HG03066 (cell line): ENCODE results near the gene SELENOK.
"Not testable (repeated sequence)": the region's sequence is repeated elsewhere in the genome, so short reads cannot be mapped to it uniquely, and the experiment has no call there.

Experiments
- ATAC-seq: cut with Tn5 transposase; IDR thresholded peaks from one replicate; pipeline ENCODE4 v1.9.1; 2021; ENCODE audit warnings: low read depth; ENCODE audit not compliant: unreplicated experiment

SELENOK gene

DNA sequence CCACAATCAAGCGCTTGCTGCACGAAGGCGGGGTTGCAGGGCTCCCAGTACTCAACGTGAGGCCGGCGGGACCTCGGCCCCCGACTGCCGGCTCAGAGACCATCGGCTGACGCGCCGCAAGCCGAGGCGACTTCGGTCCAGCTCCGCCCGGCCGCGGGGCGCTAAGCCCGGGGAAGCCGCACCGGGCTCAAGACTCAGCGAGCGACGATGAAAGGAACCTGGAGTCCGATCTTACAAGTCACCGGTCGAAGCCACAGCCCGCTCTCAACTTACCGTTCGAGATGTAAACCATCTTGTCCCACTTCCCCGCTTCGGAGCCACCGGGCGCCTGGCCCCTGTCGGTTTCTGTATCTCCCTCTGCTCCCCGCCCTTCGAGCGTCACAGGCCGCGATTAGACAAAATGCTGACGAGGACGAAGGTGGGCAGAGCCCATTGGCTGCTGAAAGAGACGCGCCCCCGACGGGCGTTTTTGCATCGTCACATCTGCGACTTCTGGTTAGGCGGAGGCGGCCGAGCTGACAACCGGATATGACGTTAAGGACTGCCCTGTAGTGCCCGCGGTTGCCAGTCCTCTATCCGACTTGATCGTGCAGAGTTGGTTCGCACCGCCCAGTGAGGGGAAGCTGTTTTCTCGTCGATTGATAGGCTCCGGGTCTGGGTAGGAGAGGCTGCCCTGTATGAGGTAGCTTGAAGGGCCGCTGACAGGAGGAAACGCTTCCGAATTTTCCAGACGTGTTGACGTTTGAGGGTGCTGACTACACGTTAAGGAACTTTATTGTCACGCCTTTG lies at the start of gene SELENOK:
Gene SELENOK, minus strand, starts transcription at position 363 of the 789 bp plus-strand sequence.
- ATAC-seq, result peak; percentile 96

DNA sequence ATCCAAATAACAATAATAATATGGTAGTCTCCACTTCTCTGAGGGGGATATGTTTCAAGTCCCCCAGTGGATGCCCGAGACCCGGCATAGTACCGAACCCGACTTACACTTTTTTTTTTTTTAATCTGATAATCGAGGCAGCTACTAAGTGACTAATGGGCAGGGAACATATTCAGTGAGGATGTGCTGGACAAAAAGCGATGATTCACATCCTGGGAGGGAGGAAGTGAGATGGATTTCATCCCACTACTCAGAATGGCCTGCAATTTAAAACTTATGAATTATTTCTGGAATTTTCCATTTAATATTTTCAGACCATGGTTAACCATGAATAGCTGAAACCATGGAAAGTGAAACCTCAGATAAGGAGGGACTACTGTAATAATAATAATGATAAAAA lies 49.5 kb upstream of the SELENOK start:
- ATAC-seq, result no peak

DNA sequence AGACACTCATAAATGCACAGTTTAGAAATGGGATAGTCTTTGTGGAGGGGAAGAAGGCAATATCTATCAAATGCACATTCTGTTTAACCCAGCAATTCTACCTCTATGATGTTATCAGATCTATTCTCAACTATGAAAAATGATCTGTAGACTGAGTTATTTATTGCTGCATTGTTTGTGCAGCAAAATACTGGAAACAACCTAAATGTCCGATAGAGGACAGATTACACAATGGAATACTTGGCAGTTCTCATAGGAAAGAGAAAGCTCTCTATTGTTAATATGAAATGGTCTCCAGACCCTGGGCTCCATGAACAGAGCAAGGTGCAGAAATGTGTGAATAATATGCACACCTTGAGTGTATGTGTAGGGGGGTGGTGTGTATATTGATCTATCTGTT lies 49.0 kb upstream of the SELENOK start:
- no peak for ATAC-seq

DNA sequence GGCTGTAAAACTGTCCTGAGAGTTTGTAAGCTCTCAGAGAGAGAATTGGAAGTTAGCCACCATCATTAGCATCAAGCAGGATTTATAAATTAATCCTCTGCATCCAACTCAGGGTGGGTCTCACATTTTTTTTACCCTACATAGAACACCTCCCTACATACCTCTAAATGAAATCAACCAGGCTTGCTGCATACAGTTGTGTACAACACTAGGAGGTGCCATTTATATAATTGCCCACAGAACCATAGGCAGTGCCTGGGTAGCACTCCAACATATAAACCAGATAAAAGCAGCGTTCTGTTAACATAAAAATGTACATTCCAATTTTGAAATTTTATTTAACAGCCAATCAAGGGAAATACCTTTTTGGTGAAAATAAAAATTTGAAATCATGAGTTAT lies 48.2 kb upstream of the SELENOK start:
- ATAC-seq, result no peak

DNA sequence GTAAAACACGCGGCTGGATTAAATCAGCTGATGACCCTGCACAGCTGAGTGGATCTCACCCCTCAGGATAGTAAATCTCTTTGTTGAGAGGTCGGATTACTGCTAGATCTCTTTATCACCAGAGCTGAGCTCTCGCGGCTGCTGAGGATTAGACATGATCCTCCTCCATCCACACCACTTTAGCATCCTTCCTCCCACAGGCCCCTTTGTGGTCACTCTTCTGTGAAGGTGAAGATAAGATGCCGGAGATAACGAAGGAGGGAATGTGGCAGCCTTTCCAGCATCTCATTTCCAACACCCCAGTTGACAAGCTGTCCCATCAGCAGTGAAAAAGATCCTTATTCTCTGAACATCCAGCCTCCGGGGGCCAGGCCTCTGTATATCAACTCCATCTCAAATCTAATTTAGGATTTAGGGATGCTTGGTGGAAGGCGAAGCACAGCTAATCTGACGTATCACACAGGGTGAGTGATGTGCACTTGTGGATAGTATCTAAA lies 47.5 kb upstream of the SELENOK start:
- no peak for ATAC-seq

DNA sequence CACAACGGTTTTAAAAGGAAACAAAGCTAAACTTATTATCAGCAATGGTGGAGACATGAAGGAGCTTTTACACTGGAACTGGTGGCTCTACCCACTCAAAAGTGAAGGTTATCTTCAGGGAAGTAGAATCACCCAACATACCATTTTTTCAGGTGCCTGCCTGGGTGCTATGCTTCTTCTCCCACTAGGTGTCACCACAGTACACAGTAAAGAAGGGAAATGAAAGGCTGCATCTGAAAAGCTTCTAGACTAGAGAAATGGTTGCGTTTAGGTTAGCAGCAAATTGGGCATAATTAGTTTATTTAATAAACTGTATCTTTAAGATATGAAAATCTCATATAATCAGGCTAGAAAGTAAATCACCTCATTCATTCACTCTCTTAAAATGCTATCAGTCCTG lies 47.0 kb upstream of the SELENOK start:
- ATAC-seq, result no peak

DNA sequence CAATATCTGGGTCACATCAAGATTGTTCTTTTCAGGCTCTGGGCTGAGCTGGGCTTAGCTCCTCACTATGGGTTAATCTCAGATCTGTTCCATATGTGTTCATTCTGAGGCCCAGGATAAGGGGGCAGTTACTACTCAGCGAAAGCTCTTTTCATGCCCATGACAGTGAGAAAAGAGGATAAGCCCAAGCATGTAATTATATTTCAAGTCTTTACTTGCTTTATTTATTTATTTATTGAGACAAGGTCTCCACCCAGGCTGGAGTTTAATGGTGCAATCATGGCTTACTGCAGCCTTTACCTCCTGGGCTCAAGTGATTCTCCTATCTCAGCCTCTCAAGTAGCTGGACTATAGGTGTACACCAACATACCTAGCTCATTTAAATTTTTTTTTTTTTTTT lies 44.7 kb upstream of the SELENOK start:
- no peak for ATAC-seq

DNA sequence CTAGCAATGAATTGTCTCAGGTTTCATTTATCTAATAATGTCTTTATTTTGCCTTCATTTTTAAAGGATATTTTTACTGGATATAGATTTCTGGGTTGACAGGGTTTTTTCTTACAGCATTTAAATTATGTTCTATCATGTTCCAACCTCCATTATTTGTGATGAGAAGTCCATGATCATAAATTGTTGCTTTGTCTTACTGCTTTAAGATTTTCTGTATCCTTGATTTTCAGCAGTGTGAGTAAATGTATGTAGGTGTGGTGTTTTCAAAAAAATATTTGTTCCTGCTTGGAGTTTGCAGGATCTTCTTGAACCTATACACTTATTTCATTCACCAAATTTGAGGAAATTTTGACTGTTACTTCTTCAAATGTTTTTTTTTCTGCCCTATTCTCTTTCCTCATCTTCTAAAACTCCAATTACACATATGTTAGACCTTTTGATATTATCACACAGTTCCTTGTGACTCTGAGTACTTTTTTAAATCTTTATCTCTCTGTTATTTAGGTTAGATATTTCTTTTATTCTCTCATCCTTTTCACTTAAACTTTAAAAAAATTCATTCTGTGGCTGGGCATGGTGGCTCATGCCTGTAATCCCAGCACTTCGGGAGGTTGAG lies 43.7 kb upstream of the SELENOK start:
- no peak for ATAC-seq

DNA sequence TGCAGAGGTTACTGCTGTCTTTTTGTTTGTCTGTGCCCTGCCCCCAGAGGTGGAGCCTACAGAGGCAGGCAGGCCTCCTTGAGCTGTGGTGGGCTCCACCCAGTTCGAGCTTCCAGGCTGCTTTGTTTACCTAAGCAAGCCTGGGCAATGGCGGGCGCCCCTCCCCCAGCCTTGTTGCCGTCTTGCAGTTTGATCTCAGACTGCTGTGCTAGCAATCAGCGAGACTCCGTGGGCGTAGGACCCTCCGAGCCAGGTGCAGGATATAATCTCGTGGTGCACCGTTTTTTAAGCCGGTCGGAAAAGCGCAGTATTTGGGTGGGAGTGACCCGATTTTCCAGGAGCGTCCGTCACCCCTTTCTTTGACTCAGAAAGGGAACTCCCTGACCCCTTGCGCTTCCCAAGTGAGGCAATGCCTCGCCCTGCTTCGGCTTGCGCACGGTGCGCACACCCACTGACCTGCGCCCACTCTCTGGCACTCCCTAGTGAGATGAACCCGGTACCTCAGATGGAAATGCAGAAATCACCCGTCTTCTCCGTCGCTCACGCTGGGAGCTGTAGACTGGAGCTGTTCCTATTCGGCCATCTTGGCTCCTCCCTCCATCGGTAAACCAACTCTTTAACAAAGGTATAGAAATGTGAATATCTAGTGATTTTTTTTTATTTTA lies 35.7 kb upstream of the SELENOK start:
- not testable (repeated sequence) for ATAC-seq

DNA sequence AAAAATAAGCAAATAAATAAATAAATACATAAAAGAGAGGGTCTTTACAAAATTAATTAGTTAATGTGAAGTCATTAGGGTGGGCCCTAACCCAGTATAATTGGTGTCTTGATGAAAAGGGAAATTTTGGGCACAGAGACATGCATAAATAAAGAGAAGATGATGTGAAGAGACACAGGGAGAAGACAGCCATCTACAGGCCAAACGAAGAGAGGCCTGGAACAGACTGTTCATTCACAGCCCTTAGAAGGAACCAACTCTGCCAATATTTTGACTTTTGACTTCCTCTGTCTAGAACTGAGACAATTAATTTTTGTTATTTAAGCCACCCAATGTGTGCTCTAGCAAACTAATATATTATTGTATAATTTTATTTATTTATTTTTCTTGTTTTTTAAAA lies 29.6 kb upstream of the SELENOK start:
- ATAC-seq, result no peak

DNA sequence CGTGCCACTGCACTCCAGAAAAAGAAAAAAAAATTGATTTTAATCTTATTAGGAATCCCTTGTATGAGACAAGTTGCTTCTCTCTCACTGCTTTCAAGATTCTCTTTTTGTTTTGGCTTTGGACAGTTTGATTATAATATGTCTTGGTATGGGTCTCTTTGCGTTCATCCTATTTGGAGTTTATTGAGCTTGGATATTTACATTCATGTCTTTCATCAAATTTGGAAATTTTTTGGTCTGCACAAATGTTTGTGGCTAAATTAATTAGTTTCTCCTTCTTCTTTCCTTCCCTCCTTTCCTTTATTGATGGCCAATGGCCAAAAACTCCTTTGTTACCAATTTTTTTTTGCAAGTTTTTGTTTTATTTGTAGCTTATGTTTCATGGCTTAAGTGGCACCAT lies 28.1 kb upstream of the SELENOK start:
- ATAC-seq, result no peak

DNA sequence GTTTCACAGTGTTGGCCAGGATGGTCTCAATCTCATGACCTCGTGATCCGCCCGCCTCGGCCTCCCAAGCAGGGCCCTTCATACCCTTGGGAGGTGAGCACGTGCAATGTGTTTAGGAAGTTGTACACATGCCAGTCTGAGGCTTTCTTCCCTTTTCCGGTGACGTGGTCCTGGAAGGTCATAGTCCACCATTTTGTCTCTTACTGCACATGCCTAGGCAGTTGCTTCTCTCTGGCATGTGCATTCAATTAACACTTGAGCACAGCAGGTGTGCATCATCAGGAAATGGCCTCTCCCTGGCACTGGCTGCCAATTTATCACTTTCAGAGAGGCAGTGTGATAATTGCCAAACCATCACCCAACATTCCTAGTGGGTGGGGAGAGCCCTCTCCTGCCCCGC lies 21.7 kb upstream of the SELENOK start:
- ATAC-seq, result no peak

DNA sequence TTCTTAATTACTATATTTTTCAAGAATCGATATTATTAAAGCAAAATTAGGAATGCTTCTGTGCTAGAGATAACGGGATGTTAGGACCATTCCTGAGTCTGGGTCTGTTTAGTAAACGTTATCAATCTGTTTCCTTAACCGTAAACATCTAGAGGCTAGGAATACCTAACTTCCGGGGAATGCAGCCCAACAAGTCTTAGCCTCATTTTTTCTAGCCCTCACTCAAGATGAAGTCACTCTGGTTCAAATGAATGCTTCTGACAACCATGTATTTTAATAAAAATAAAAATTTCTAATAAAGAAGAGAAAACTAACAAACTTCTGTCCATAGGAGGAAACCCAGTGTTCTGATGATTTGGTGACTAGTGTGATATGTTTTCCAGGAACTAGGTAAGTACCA lies 11.1 kb upstream of the SELENOK start:
- no peak for ATAC-seq

DNA sequence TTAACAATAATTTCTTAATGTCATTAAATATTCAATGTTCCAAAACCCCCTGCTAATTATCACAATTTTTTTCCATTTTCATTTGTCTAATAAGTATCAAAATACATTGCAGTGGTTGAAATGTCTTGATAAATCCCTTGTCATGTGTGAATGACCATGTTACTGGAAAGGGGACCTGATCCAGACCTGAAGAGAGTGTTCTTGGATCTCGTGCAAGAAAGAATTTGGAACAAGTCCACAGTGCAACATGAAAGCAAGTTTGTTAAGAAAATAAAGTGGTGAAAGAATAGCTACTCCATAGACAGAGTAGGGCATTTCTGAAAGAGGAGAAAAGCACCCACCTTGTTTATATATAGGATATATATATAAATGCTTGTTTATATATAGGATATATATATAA lies 10.4 kb upstream of the SELENOK start:
- ATAC-seq, result no peak

DNA sequence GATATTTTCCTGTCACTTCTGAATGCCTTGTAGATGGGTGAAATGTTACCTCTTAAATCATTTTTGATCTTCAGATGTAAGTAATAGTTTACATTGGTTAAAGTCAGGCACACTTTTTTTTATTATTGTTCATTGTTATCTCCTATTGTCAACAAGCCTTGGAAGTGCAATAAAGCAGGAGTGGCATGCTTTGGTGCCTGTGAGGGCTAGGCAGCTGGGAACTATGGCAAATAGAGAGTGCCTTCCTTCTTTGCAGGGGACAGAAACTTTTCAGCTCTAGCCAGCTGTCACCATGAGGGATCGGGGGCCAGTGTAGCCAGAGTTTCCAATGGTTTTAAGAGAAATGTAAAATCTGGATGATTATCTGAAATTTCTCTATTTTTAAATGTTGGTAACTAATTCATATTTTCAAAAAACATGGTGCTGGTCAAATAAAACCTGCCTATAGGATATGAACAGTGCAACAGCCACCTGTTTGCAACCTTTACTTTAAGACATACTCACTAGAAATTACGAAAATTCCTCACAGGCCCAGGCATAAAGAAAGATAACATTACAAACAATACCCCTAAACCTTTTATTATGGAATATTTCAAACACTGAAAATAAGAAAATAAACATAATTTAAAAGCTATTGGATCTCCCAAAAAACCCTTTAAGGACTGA lies 9.1 kb upstream of the SELENOK start:
- no peak for ATAC-seq

DNA sequence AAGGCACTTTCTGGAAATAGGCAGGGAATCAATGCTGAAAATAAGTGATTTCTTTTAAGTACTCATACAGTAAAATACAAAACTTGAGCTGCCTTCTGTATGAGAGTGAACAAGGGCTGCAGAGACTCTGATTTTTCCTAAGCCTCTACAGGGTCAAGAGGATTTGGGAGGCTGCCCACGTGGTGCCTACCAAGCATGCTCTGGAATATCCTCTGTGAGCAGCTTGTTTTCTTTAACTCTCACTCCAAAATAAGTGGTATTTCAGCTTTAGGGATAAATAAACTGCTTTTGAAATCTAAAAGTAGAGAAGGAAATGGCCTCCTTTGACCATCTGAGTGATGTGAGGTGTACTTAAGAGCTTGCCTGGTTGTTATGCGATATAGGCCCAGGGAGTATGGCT lies 8.1 kb upstream of the SELENOK start:
- ATAC-seq, result no peak

DNA sequence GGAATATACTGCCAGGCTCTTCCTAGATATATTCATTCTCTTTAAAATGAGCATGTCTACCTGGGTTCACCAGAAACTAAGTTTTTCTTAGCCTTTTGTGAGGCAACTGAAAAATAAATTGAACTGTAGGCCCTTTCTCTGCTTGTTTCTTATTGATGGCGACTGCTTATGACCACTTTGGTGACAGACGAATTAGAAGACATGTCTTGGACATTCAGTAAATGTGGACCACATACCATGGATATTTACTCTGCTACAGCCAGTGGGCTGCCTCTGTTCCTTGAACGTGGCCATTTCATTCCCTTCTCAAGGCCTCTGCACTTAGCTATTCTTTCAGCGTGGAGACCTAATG lies 603 bp upstream of the SELENOK start:
- ATAC-seq, result no peak

DNA sequence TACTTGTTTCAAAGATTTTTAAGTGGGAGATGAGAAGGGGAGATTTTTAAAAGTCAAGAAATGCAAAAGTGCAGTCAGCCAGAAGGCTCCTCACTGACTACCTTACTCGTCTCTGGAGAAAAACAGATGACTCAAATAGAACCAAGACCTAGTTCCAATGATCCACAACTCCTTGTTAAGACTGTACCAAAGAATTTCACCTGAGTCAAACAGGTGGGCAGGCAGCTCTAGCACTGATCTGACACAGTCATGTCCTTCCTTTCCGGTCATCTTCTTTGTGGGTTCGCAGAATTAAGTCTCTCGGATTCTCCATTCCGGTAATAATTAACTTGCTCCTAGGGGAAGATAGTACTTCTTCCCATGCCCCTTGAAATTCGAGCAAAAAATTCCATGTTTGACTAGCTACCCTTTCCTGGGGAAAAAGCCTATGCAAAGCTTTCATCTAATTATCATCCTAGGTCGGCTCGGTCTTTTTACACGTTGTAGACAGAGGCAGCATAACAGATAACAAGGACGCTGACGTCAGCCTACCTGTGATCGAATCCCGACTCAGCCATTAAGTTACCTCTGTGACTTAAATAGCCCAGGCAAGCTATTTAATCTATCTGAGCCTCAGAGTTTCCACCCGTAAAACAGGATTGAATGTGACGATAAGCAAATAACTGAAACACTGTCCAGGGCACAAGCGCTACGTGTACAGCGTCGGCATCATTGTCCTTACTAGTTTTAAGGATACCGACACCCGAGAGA lies 758 bp downstream of the SELENOK start:
- no peak for ATAC-seq

DNA sequence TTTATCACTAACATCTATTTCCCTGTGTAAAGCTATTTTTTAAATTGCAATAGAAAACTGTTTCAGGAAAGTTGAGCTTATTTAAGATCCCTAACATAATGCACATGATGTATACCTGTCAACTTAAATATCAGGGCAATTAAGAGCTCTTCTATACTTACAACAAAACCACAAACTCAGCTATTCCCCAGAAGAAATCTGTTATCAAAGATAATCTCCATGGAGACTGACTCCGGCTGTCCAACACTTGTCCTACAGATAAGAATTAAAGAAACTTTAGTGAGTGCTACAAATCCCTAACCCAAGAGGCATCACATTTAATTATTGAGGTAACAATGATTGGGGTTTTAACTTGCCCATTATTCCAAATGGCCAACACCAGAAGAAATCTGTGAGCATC lies 3.4 kb downstream of the SELENOK start:
- no peak for ATAC-seq

DNA sequence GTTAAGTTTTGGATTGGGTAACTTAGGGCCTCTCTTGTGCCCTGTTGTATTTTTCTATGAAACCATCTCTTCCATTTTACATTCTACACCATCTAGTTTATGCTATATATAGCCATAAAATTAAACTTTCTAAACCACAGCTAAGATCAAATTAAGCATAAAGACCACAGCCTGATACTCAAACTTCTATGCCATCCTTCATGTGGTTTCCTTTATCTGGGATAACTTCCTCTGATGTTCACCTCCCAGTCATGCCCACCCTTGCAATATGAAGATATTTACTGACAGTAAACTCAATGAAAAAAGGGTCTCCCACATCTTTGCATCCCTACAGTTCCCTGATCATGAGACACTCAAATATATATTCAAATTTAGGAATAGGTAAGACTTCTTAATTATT lies 4.2 kb downstream of the SELENOK start:
- ATAC-seq, result no peak

DNA sequence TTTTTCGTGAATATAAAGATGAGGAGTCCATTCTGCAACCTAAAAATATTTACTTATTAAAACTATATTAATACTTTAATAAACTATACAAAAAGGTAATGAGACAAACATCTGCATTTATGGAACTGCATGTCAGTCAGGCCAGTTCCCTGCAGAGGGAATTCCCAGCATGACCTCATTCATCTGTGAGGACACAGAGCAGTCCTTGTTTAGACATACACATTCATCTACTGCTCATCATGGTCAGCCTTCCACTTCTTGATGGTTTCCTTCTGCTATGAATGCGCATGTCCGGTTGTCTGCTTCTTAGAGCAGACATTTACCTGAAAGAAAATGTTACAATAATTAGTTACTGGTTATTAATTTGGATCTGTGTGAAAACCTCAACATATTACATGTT lies 6.4 kb downstream of the SELENOK start:
- no peak for ATAC-seq
